ENCODE data around the gene ARX. TPM values are rescaled to one million over a fixed set of nuclear protein-coding genes. Genes with fewer than 3 reads are reported as not detected.

ARX gene
- not detected in 2 replicates for total RNA-seq

DNA sequence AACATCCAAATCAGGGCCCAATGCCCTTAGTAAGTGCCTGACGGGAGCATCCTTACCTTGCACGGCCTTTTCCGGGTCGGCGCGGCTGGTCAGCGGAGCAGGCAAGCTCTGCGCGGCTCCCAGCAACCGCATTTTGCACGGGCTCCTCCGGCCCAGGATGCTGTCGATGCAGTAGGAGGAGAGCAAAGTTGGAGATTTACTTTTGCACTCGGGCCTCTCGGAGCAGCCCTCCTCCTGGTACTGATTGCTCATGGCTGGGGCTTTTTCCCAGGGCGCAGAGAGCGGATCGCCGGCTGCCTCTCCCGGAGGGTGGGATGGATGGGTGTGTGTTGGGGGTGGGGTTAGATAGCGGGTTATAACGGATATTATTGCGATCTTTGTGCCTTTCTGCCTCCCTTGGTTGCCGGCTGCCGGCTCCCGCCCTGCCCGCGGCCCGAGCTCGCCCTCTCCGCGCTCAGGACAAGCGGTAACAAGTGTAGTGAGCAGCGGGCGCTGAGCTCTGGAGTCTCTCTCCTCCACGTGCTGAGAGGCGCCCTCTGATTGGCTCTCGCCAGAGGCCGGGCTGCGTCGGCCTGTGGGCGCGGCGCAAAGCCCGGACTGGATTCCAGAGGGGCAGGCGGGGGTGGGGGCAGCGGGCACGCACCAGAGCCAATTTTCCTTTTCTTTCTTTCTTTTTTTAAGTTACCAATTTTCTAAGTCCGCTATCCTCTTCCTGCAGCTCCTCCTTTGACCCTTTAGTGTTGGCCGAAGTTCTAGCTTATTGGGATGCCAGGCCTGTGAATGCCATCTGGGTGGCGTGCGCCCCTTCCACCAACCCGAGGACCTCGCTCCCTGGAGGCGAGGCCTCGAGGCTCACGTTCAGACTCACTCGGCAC lies at the start of gene ARX:
ARX (minus strand) TSS at position 480 of the 875 bp plus-strand sequence; CDS start at position 252, 228 bp downstream.

Small RNAs within 50 kb of the gene (small RNA-seq; reads per million reads assigned to genes)
- not detected for gene RN7SL91P
